Neural cell (in vitro differentiated cells): ENCODE measurements around the gene ATP5ME.

Experiments
- MXI1 ChIP-seq: fragments of 450-650 bp; conservative IDR thresholded peaks from 2 replicates; pipeline ENCODE4 v1.6.1; 2014; ENCODE audit warnings: antibody characterized with exemption, mild to moderate bottlenecking; ENCODE audit not compliant: poor library complexity, severe bottlenecking
- TF ChIP-seq, protein P1 (sequence below): fragments of 450-650 bp; IDR thresholded peaks from 2 replicates; pipeline ENCODE4 v1.5.1; 2014; ENCODE audit warnings: antibody characterized with exemption, mild to moderate bottlenecking, moderate library complexity; ENCODE audit not compliant: poor library complexity, severe bottlenecking

- TF ChIP-seq MXI1: no peak
- TF ChIP-seq, protein P1, sequence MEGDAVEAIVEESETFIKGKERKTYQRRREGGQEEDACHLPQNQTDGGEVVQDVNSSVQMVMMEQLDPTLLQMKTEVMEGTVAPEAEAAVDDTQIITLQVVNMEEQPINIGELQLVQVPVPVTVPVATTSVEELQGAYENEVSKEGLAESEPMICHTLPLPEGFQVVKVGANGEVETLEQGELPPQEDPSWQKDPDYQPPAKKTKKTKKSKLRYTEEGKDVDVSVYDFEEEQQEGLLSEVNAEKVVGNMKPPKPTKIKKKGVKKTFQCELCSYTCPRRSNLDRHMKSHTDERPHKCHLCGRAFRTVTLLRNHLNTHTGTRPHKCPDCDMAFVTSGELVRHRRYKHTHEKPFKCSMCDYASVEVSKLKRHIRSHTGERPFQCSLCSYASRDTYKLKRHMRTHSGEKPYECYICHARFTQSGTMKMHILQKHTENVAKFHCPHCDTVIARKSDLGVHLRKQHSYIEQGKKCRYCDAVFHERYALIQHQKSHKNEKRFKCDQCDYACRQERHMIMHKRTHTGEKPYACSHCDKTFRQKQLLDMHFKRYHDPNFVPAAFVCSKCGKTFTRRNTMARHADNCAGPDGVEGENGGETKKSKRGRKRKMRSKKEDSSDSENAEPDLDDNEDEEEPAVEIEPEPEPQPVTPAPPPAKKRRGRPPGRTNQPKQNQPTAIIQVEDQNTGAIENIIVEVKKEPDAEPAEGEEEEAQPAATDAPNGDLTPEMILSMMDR: no peak
Measured at GRCh38 chr4:704971-705277, 30.8 kb upstream of the ATP5ME start.
